Measurements from ENCODE around the gene PLXNB2.

PLXNB2 gene

GRCh38 chr22:50244420-50245213 is 62.8 kb downstream of the PLXNB2 start, which contains the start of gene TUBGCP6:
TSS of gene TUBGCP6 (minus strand) at chr22:50245023. CDS start at chr22:50244459, 564 bp downstream.
- peak within 1 kb of the TSS; percentile 86 to 99 for H3K27ac ChIP-seq
- DNase-seq (ENCODE audit: low spot score), result peak; percentile 95
- no peak for TF ChIP-seq CTCF (IDR thresholded peaks at IDR 0.05)
- peak within 1 kb of the TSS; percentile 98 for H3K4me3 ChIP-seq

- TF ChIP-seq CTCF (IDR thresholded peaks at IDR 0.05), result no peak
- Histone ChIP-seq H3K27ac (peak overlapping the region; percentile 86 to 99), H3K4me3 (peak overlapping the region; percentile 98)
- no peak for DNase-seq (ENCODE audit: low spot score)
Observed at GRCh38 chr22:50243685-50244419, 63.6 kb downstream of the PLXNB2 start.

GRCh38 chr22:50242406-50242949 is 65.0 kb downstream of the PLXNB2 start:
- no peak for DNase-seq (ENCODE audit: low spot score)
- TF ChIP-seq CTCF (IDR thresholded peaks at IDR 0.05), result no peak

GRCh38 chr22:50238755-50239154 is 68.7 kb downstream of the PLXNB2 start:
- no peak for TF ChIP-seq CTCF (IDR thresholded peaks at IDR 0.05)

More at GRCh38 chr22:50242406-50242949, 65.0 kb downstream of the PLXNB2 start:
- H3K4me3 ChIP-seq, result peak overlapping the region; percentile 58
- H3K27ac ChIP-seq, result no peak overlapping the region

GRCh38 chr22:50236731-50237409 is 70.6 kb downstream of the PLXNB2 start:
- H3K4me3 ChIP-seq, result no peak overlapping the region
- no peak for DNase-seq (ENCODE audit: low spot score)
- H3K27ac ChIP-seq, result no peak overlapping the region
- no peak for TF ChIP-seq CTCF (IDR thresholded peaks at IDR 0.05)

More at GRCh38 chr22:50238755-50239154, 68.7 kb downstream of the PLXNB2 start:
- no peak for DNase-seq (ENCODE audit: low spot score)
- H3K27ac ChIP-seq, result no peak overlapping the region
- no peak overlapping the region for H3K4me3 ChIP-seq

DNA sequence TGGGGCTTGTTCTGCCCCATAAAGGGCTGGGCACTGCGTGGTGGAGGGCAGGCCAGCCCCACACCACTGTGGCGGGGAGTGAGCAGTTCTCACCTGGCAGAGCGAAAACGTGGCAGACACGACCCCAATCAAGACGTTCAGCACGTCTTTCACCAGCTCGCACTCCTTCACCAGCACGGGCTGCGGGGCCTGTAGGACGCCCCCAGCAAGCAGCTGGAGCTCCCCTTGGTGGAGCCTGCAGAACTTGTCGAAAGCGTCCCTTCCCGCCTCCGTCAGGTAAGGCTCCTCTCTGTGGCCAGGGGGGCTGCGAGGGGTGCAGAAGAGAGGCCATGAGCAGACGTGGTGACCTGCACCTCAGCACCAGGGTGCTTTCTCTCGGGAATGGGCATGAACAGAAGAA is 74.2 kb downstream of the PLXNB2 start:
- no peak for DNase-seq (ENCODE audit: low spot score)
- no peak for TF ChIP-seq CTCF (IDR thresholded peaks at IDR 0.05)
- H3K27ac ChIP-seq, result no peak overlapping the region
- H3K4me3 ChIP-seq, result no peak overlapping the region

Data from coronary artery (tissue), 2 donors.